ENCODE results near the gene TUBB.
A peak's percentile ranks its signal among the peaks of the same experiment; 100 is the strongest.

Gene TUBB

GRCh38 chr6:30766461-30767157 lies 46.5 kb downstream of the TUBB start:
- TF ChIP-seq CTCF (IDR thresholded peaks at IDR 0.05; ENCODE audit: control extremely low read depth, extremely low read depth, low read depth, missing control alignments), result no peak
- ChIA-PET POLR2A (interaction anchor here (2.4 kb wide), 1 partner anchor 22 kb away, joined by 7 read pairs; the partner anchor contains the start of gene IER3), CTCF (interaction anchor here (0.8 to 2.6 kb wide), 10 partner anchors 9 to 321 kb away, joined by 3 to 7 read pairs (median 5); partner anchors contain the start of gene IER3)
- no peak for DNase-seq (ENCODE audit: extremely low spot score)

DNA sequence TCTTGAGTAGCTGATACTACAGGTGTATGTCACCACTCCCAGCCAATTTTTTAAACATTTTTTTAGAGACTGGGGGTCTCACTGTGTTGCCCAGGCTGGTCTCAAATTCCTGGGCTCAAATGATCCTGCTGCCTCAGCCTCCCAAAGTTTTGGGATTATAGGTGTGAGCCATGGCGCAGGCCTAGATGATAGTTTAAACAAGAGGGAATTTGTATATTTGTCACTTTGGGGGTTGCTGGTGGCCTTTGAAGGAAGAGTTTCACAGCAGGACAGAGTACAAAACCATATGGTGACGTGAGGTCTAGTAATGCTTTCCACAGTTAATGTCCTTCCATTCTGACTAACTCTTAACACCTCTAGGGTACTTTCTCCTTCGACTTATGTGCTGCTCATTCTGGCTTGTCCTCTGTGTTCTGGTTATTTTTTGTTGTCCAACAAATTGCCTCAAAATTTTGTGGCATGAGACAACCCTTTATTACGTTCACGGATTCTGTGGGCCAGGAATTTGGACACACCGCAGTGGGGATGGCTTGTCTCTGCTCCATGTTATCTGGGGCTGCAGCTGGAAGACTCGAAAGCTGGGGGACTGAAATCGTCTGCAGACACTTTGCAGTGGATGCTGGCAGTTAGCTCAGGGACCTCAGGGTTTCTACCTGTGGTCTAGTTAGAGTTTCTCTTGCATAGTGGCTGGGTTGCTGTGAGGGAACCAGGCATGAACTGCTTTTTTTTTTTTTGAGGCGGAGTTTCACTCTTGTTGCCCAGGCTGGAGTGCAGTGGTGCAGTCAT lies 47.2 kb downstream of the TUBB start:
- TF ChIP-seq CTCF (IDR thresholded peaks at IDR 0.05; ENCODE audit: control extremely low read depth, extremely low read depth, low read depth, missing control alignments), result no peak
- CTCF ChIA-PET, result interaction anchor here (0.8 to 2.6 kb wide), 12 partner anchors 10 to 320 kb away, joined by 3 to 7 read pairs (median 5); no protein-coding TSS in a partner anchor
- DNase-seq (ENCODE audit: extremely low spot score), result peak; percentile 75
- POLR2A ChIA-PET, result interaction anchor here (0.6 to 2.4 kb wide), 2 partner anchors 23 to 153 kb away, joined by 4 to 7 read pairs; partner anchors contain the start of gene IER3

DNA sequence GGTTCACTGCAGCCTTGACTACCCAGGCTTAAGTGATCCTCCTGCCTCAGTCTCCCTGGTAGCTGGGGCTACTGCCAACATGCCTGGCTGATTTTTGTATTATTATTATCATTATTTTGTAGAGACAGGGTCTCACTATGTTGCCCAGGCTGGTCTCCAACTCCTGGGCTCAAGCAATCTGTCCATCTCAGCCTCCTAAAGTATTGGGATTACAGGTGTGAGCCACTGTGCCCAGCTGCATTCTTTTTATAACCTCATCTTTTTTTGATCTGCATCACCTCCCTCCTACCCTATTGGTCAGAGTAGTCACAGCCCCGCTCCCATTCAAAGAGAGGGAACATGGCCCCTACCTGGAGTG lies 47.8 kb downstream of the TUBB start:
- DNase-seq (ENCODE audit: extremely low spot score), result no peak
- ChIA-PET CTCF (interaction anchor here (1.2 to 2.6 kb wide), 7 partner anchors 11 to 319 kb away, joined by 3 to 7 read pairs (median 5); no protein-coding TSS in a partner anchor), POLR2A (no interaction called here)
- no peak for TF ChIP-seq CTCF (IDR thresholded peaks at IDR 0.05; ENCODE audit: control extremely low read depth, extremely low read depth, low read depth, missing control alignments)

DNA sequence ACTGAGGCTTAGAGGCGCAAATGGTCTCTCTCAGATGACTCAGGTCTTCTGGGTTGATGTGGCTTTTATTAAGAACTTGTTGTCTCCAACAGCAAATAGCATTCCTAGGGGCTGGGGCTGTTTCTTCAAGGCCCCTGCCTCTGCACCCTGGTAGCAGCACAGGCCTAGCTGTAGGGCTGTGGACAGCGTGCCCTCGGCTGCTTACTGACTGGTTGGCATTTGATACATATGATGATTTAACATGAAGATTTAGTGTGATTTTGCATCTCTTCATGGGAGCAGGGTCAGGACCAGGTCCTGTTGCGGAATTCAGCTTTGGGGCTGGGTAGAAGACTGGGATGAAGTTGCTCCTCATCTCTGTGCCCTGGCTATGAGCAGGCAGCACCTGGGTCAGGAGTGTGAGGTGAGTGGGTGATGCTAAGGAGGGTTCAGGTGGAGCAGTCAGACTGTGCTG lies 48.5 kb downstream of the TUBB start:
- TF ChIP-seq CTCF (IDR thresholded peaks at IDR 0.05; ENCODE audit: control extremely low read depth, extremely low read depth, low read depth, missing control alignments), result no peak
- POLR2A ChIA-PET, result interaction anchor here (1.0 to 1.2 kb wide), 2 partner anchors 13 to 24 kb away, joined by 3 read pairs; partner anchors contain the start of gene IER3
- CTCF ChIA-PET, result interaction anchor here (1.1 to 2.6 kb wide), 11 partner anchors 9 to 319 kb away, joined by 3 to 7 read pairs (median 5); partner anchors contain the start of gene IER3
- no peak for DNase-seq (ENCODE audit: extremely low spot score)

DNA sequence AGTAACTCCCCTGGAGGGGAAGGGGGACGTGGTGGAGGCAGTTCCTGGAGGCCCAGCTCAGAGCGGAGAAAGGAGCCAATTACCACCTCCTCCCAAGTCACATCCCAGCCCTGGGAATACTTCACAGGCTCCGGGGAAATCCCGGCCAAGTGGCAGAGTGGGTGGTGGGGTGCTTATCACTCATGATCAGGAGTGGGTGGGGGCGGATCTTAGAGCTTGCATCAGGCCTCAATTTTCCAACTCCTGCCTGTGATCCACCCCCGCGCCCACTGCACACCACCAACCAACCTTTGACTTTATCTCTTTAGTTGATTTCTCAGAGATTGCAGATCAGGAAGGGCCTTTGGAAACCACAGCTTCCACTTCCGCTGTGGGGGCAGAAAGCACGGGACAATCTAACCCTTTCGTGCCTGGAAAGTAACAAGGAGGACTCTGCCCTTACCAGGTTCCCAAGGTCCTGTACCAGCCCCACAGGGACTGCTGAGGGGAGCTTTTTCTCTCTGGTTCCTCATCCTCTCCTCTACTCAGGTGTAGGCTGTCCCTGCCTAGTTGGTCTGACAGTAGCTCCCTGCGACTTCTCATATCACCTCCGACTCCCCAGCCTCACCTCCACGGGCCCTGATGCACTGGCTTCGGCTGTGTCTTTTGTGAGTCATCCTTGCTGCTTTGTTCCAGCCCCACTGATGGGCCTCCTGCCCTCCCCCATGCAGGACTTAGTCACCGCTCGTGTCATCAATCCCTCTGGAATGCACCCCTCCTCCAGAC lies 49.1 kb downstream of the TUBB start:
- ChIA-PET POLR2A (interaction anchor here (0.6 to 1.2 kb wide), 3 partner anchors 12 to 42 kb away, joined by 3 to 5 read pairs (median 3); partner anchors contain the start of gene IER3), CTCF (interaction anchor here (1.0 to 2.4 kb wide), 15 partner anchors 10 to 318 kb away, joined by 3 to 7 read pairs (median 4); partner anchors contain the start of gene IER3)
- no peak for TF ChIP-seq CTCF (IDR thresholded peaks at IDR 0.05; ENCODE audit: control extremely low read depth, extremely low read depth, low read depth, missing control alignments)
- DNase-seq (ENCODE audit: extremely low spot score), result peak; percentile 35

Measured in GM10248 (cell line).